GM21360 (cell line): Measurements from ENCODE around the gene DSCAM.
"Not testable (repeated sequence)": the region's sequence is repeated elsewhere in the genome, so short reads cannot be mapped to it uniquely, and the experiment has no call there.

Source experiments
- ATAC-seq: cut with Tn5 transposase; IDR thresholded peaks from one replicate; pipeline ENCODE4 v1.9.1; 2021; ENCODE audit warnings: mild to moderate bottlenecking, moderate library complexity; ENCODE audit not compliant: unreplicated experiment

The DSCAM gene

GRCh38 chr21:40074710-40075109 is 772.2 kb downstream of the DSCAM start:
- no peak for ATAC-seq

DNA sequence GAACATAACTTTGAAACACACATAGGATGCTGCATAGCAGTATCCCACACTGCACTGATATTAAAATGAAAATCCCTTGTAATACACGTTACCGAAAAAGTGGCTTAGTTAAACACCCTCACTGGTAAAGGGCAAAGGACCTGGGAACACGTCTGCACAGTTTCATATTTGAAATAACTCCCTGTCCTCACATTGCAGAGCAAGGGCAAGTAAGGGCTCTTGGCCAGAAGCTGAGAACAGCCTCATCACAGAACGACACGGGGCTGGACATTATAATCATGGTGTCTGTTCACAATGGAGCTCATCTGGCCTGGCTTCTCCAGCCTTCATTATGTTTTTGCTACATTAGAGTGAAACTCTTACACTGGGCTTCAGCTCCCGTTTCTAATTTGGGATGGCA is 772.8 kb downstream of the DSCAM start:
- no peak for ATAC-seq

GRCh38 chr21:40073642-40074041 is 773.3 kb downstream of the DSCAM start:
- ATAC-seq = no peak

GRCh38 chr21:40070871-40071270 is 776.1 kb downstream of the DSCAM start:
- no peak for ATAC-seq

GRCh38 chr21:40067751-40068150 is 779.2 kb downstream of the DSCAM start:
- ATAC-seq = no peak

DNA sequence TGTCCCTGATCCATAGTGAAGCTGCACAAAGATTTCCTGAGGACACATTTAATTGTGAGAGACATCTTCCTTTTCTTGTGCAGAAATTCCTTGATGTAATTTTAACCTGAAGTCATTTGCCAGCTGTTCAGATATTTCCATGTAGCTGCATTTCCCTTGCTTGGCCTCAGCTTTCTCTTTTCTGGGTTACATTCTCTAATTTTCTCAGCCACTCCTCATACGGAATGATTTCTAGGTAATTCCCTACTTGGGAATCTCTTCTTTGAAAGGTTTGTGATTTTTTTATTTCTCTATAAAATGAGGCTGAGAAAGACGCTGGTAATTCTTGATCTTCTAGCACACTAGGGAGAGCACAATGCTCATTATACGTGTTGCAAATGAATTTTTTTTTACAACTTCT is 780.7 kb downstream of the DSCAM start:
- ATAC-seq = no peak

DNA sequence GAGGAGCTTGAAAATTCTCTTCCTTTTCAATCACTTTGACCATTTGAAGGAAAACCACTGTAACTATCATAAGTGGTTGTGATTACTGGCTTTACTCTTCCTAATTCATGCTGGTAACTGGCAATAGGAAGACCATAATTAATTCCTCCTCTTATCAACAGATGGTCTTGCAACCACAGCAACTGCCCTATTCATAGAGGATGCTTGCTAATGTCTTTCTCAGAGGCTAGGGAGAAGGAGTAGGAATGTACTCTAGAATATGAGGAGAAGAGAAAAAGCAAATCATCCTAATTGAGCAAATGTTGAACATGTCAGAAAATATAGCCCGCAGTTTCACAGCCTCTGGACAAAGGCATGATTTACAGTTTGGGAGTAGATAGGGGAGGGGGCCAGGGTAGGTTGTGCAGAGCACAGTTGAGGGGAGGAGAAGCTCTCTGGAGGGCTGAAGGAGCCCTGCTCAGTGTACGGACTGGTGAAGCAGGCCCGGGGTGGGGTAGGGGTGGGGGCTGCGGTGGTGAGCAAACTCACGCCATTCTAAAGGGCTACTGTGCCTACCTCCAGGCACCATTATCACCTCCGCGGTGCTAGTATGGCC is 786.8 kb downstream of the DSCAM start:
- no peak for ATAC-seq

DNA sequence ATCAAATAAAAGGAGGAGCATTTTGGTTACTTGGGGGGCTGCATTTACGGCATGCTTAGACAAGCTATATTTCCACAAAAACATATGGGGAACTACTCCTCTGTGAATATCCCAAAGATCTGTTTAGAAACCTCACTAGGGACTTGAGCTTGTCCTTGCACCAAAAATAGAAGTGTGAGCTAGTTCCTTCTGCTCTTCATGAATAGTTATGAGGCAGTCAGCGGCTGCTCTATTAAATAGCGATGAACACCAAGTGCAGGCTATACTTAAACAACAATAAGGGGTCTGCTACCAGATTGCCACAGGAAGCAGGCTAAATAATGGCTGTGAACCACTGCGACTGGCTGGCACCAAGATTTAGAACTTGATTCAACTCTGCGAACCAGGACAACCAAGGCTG is 789.6 kb downstream of the DSCAM start:
- ATAC-seq = no peak

- ATAC-seq = no peak
These were observed 790.9 kb downstream of the DSCAM start for GRCh38 chr21:40056031-40056430.

- no peak for ATAC-seq
These were observed 792.6 kb downstream of the DSCAM start for GRCh38 chr21:40054403-40054802.

GRCh38 chr21:40053007-40053406 is 794.0 kb downstream of the DSCAM start:
- no peak for ATAC-seq

DNA sequence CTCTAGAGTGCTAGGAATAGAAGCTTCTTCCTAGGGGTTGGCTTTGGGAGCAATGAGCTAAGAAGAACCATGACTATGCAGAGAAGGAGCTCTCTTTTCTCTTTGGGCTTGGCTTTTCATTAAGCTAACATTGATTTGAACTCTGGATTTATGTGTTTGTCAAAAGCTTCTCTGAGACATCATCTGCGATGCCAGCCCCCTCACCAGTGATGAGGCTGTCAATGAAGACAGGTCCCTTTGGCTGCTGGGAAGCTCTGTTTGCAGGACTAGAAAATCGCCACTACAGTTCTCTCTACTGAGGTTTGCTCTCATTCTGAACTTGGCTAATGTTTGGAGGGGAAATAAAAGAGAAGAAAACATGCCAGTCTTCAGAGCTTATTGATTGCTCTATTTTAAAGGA is 794.7 kb downstream of the DSCAM start:
- ATAC-seq = no peak

- ATAC-seq = no peak
These were observed 795.2 kb downstream of the DSCAM start for GRCh38 chr21:40051801-40052200.

DNA sequence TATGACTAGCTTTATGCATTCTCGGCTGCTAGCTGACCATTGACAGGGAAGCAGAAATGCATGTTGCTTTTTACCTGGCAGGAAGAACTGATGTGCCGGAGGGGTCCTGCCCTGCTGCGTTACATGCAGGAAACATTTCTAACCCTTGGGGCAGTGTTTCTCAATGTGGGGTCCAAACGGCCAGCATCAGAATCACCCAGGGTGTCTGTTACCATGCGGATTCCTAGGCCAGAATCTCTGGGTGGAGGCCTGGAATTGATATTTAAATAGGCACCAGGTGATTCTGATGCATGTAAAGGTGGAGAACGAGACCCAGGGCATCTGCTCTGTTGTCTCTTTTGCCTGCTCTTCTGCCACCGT is 797.0 kb downstream of the DSCAM start:
- no peak for ATAC-seq

- ATAC-seq = no peak
These were observed 797.7 kb downstream of the DSCAM start for GRCh38 chr21:40049031-40049930.

DNA sequence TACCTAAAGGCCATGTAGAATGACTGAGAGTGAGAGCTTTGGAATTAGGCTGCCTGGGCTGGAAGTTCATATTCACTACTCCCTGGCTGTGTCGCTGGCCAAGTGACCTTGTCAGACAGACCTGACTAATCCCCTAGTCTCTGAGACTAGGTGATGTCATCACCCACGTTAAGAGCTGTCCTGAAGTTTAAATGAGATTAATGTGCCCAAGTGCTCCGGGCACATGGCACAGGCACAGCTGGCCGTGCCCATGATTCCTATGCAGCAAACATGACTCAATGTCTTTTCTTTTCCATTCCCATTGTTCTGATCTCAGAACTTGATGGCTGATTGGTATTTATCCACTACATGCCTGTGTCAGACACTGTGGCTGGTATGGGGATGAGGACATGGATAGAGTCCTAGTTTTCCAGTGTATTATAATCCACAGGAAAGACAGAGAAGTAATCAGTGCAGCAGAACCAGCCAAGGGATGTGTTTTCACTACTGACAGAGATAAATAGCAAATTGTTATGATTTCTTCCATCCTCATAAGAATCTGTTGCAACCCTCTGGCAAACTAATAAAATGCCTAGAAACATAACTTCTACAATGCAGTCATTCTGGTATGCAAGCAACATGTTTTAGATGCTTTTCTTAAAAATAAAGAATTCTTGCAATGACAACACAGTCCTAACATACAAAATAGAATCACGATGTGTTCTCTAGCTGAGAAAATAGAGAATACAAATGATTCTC is 798.8 kb downstream of the DSCAM start:
- no peak for ATAC-seq

- no peak for ATAC-seq
These were observed 799.7 kb downstream of the DSCAM start for GRCh38 chr21:40047211-40047610.

DNA sequence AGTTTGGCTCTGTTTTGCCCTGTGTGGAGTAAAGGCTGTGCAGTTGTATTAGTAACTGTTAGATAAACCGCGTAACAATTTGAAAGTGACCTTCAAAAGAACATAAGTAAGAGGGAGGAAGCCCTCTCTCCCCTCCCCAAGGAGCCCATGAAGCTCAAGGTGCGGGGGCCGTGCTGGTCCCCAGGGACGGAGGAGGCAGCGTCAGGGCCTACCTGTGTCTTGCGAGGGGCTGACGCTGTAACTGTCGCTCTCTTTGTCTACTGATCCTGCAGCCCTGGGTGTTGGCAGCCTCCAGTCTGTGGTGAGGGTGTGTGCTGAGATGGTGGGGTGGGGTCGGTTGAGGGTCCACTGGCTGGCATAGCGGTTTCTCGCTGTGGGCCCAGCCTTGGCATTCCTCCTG is 803.1 kb downstream of the DSCAM start:
- no peak for ATAC-seq

DNA sequence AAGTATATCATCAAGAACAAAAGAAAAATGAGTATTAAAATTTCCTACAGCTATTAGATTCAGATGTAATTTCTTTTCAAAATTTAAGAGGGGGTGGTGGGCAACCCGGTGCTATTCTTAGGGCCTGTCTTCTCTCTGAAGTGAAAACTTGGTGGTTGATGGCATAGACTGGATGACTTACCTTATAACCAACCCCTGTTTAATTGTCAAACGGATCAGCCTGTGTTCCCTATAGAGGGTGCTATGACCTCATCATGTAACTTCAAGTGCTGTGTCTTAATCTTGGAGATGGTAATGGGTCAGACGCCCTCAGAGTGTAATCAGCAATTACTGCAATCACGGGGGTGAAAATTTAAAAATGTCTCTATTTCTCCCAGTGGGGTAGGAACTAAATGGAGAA is 803.5 kb downstream of the DSCAM start:
- no peak for ATAC-seq

DNA sequence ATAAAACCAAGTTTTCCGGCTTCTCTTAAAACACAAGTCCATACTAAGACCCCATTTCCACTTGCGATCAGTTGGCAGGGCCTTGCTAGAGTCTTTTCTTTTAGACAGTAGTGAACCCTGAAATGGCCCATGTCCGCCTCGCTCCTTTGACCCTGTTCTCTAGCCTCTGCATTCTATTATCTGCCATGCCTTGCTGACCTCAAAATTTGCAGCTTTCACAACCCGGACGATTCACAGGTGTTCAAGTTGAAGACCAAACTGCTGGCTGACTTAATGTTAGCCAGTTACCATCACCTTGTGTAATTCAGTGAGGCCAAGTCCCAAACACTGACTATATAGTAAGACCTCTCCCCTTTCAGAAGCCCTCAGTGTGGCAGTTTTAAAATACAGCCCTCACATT is 805.5 kb downstream of the DSCAM start:
- ATAC-seq = no peak

DNA sequence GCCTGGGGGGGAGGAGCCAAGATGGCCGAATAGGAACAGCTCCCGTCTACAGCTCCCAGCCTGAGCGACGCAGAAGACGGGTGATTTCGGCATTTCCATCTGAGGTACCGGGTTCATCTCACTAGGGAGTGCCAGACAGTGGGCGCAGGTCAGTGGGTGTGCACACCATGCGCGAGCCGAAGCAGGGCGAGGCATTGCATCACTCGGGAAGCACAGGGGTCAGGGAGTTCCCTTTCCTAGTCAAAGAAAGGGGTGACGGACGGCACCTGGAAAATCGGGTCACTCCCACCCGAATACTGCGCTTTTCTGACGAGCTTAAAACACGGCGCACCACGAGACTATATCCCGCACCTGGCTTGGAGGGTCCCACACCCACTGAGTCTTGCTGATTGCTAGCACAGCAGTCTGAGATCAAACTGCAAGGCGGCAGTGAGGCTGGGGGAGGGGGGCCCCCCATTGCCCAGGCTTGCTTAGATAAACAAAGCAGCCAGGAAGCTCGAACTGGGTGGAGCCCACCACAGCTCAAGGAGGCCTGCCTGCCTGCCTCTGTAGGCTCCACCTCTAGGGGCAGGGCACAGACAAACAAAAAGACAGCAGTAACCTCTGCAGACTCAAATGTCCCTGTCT is 813.7 kb downstream of the DSCAM start:
- ATAC-seq = not testable (repeated sequence)
